GM08714 (cell line): ENCODE data around the gene STAC2.
"Not testable (repeated sequence)": the region's sequence is repeated elsewhere in the genome, so short reads cannot be mapped to it uniquely, and the experiment has no call there.

Experiments
- H3K4me3 ChIP-seq: fragments of 200-500 bp; sonication (Bioruptor generic); 2 replicates; pipeline ENCODE4 v1.5.1; 2014; ENCODE audit warnings: mild to moderate bottlenecking, low read length, inconsistent platforms
- ZNF274 ChIP-seq: IDR thresholded peaks from 2 replicates; pipeline ENCODE4 v1.6.1; 2012; ENCODE audit warnings: mild to moderate bottlenecking, low read depth, low read length

The STAC2 gene

GRCh38 chr17:39174920-39175694 lies 50.6 kb downstream of the STAC2 start:
- TF ChIP-seq ZNF274: no peak
- H3K4me3 ChIP-seq: no peak overlapping the region

DNA sequence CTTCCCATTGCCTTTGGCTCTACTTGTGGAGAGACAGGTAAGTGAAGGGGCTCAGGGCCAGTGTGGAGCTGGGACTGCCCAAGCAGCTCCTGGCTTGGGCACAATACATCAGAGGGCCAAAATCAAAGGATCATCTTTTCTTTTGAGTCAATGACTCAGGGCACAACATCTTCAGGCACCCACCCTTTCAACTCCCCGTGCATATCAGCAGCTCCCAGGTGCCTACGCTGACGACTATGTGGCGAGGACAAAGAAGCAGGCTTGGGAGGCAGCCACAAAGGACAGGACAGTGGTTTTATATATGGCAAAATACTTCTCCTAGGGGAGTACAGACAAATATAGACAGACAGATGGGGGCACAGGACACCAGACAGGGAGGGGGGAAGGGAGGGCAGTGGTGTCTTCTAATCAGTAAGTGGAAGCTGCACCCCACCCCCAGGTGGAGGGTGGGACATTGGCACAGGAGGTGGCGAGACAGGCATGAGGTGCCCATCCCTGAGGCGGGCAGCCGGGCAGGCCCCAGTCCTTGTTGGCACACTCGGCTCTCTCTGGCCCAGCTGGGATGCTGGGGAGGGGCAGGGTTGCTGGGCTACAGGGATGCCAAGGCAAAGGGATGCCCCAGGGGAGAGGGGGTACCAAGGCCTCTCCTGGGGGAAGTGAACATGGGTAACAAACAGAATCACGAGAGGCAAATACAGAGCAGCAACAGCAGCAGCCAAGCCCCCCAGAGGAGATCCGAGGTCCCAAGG lies 52.0 kb downstream of the STAC2 start:
- TF ChIP-seq ZNF274: no peak
- H3K4me3 ChIP-seq: no peak overlapping the region

DNA sequence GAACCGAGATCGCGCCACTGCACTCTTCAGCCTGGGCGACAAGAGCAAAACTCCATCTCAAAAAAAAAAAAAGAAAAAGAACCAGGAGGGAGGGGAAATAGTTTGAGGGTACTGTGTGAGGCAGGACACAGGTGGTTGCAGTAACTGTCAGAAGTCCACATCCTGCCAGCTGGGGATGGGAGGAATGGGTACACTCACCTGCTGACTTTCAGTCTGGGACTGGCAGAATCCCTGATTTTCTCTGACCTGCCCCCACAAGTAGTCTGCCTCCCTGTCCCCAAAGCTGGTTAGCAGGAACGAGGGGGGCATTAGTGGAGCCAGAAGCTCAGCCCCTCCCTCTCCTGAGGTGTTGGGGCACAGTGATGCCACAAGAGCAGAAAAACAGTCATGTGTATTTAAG lies 52.7 kb downstream of the STAC2 start:
- H3K4me3 ChIP-seq: no peak overlapping the region
- no peak for TF ChIP-seq ZNF274

DNA sequence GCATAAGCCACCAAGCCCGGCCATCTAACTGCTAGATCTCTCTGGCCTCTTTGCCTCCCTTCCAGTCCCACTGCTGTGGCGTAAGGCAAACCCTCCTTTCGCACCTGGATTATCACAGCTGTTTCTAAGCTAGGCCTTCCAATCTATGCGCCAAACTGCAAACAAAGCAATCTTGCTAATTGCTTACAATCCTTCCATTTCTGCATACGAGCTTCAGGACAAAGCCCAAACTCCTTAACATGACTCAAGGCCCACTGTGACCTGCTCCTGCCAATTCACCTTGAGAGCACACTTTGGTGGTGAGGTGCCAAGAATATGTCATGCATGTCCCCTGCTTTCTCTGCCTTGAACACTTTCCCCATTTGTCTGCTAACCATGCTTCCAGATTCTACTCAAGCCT lies 53.8 kb downstream of the STAC2 start:
- no peak overlapping the region for H3K4me3 ChIP-seq
- no peak for TF ChIP-seq ZNF274

- no peak for TF ChIP-seq ZNF274
- no peak overlapping the region for H3K4me3 ChIP-seq
Observed at GRCh38 chr17:39170558-39170957, 55.2 kb downstream of the STAC2 start.

DNA sequence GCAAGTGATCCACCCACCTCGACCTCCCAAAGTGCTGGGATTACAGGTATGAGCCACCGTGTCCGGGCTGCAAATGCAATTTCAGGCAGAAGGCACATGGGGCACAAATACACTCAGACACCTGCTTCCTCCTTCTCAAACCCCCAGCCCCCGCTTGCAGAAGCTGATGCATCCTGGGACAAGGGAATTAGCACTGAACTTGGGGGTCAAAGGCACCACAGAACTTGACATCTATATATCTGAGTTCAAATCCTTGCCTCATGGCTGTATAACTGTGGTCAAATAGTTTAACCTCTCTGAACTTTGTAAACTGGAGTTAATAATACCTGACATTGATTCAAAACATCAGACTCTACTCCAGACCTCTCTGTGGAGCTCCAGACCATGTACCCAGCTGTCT lies 55.6 kb downstream of the STAC2 start:
- no peak for TF ChIP-seq ZNF274
- H3K4me3 ChIP-seq: no peak overlapping the region

- no peak overlapping the region for H3K4me3 ChIP-seq
- no peak for TF ChIP-seq ZNF274
Observed at GRCh38 chr17:39169518-39169917, 56.2 kb downstream of the STAC2 start.

- no peak overlapping the region for H3K4me3 ChIP-seq
- no peak for TF ChIP-seq ZNF274
Observed at GRCh38 chr17:39169101-39169500, 56.6 kb downstream of the STAC2 start.

GRCh38 chr17:39168503-39168902 lies 57.2 kb downstream of the STAC2 start:
- not testable (repeated sequence) for H3K4me3 ChIP-seq

DNA sequence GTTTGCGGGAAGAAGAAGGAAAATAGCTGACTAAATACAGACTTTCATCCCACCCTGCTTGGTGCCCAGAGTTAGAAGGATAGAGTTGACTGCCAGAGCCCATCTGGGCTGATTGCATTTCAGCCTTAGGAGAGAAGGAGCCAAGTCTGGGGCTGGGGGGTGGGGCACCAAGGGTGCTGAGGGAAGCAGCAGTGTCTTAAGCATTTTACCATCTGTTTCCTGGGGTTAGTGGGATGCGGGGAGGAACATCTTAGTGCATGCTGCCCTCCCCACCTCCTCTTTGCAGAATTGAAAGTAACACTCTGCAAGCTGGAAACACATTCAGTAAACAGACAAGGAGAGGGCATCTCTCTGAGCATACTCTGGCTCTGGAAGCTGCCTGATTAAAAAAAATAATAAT lies 58.3 kb downstream of the STAC2 start:
- H3K4me3 ChIP-seq: no peak overlapping the region
- no peak for TF ChIP-seq ZNF274

DNA sequence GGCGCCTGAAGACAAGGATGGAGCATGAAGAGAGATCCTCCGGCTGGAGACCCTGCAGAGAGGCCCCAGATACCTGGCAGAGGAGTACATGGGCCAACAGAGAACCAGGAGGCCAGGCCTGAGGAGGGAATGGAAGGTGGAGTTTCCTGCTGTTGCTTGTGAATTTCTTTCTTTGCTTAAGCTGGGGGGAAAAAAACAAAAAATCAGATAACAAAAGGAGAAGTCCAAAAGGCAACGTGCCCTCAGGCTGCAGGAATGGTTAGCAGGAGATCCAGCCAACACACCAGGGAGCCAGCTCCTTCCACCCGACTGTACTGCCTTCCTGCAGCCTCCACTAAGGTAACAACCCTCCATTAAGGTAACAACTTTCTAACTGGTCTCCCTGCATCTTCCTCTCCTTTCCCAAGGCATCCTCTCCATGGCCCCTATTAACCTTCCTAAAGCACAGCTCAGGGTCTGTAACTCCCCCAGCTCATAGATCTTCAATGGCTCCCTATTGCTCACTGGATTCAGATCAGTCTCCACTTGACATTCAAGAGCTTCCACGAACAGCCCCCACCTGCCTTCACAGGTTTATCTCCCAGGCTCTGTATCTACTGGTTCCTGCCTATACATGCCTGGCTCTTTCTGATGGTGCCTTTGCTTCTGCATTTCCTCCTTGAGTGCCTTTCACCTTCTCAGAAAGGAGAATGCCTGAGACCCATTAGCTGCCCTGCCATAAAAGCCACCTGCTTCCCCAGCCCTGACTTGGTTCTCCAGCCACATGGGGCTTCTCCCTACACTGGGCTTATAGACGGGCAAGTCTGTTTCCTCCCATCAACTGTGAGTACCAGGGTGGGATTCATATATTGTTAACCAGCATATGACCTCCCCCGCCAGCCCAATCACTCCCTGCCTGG lies 59.1 kb downstream of the STAC2 start:
- no peak for TF ChIP-seq ZNF274

GRCh38 chr17:39165841-39166349 lies 59.9 kb downstream of the STAC2 start, which contains the start of gene ARL5C:
Gene ARL5C (minus strand): TSS chr17:39166161. CDS start chr17:39165760, 401 bp downstream.
- H3K4me3 ChIP-seq: peak within 1 kb of the TSS; percentile 47; the same call in 1 of the 2 replicates

More for the DNA sequence above, 59.1 kb downstream of the STAC2 start:
- H3K4me3 ChIP-seq: no peak overlapping the region

GRCh38 chr17:39165178-39165840 lies 60.4 kb downstream of the STAC2 start:
- no peak for TF ChIP-seq ZNF274
- H3K4me3 ChIP-seq: peak overlapping the region; percentile 47; the same call in 1 of the 2 replicates

More at GRCh38 chr17:39165841-39166349, 59.9 kb downstream of the STAC2 start, which contains the start of gene ARL5C:
- TF ChIP-seq ZNF274: no peak
